HepG2 (cell line): ENCODE results near the gene NUDT22. TPM values are rescaled to one million over a fixed set of nuclear protein-coding genes. Genes with fewer than 3 reads are reported as not detected.

Experiments
- ARNT ChIP-seq: fragments of 450-650 bp; IDR thresholded peaks from 2 replicates; pipeline ENCODE4 v1.6.1; 2017
- CCDC6 ChIP-seq: sonication (generic); formaldehyde crosslinking; IDR thresholded peaks from 2 replicates; pipeline ENCODE4 v1.8.1; 2022; ENCODE audit warnings: mild to moderate bottlenecking, missing genetic modification reagents, moderate library complexity
- KDM2A ChIP-seq: sonication (generic); formaldehyde crosslinking; IDR thresholded peaks from 2 replicates; pipeline ENCODE4 v1.4.0; 2020; ENCODE audit warnings: low read depth, missing genetic modification reagents, borderline replicate concordance
- NFIC ChIP-seq: IDR thresholded peaks from 2 replicates; pipeline ENCODE4 v1.6.1; 2012; ENCODE audit warnings: mild to moderate bottlenecking, low read length, inconsistent platforms
- RBM22 ChIP-seq: fragments of 200-400 bp; formaldehyde crosslinking; optimal IDR thresholded peaks from 2 replicates; pipeline ENCODE3; 2017; ENCODE audit warnings: mild to moderate bottlenecking, low read length, moderate library complexity
- REPIN1 ChIP-seq: sonication (generic); formaldehyde crosslinking; IDR thresholded peaks from 2 replicates; pipeline ENCODE4 v1.8.0; 2022; ENCODE audit warnings: missing genetic modification reagents, low read depth, mild to moderate bottlenecking, borderline replicate concordance
- RNF2 ChIP-seq: fragments of 450-650 bp; conservative IDR thresholded peaks from 2 replicates; pipeline ENCODE4 v1.6.1; 2016; ENCODE audit warnings: low read depth
- SIN3B ChIP-seq: fragments of 150-350 bp; IDR thresholded peaks from 2 replicates; pipeline ENCODE4 v1.6.1; 2014; ENCODE audit warnings: low read length
- ZNF124 ChIP-seq: sonication (generic); formaldehyde crosslinking; IDR thresholded peaks from 2 replicates; pipeline ENCODE4 v1.4.0; 2020; ENCODE audit warnings: missing genetic modification reagents
- ZNF75D ChIP-seq: sonication (generic); formaldehyde crosslinking; IDR thresholded peaks from 2 replicates; pipeline ENCODE4 v1.8.1; 2023; ENCODE audit warnings: missing genetic modification reagents, mild to moderate bottlenecking, borderline replicate concordance
- ZZZ3 ChIP-seq: sonication (generic); formaldehyde crosslinking; IDR thresholded peaks from 2 replicates; pipeline ENCODE4 v1.4.0; 2020; ENCODE audit warnings: missing genetic modification reagents, mild to moderate bottlenecking, borderline replicate concordance
- polyA plus RNA-seq, 8 experiments: library from polyadenylated mRNA; depleted of rRNA in 3 of 8; stranded (reverse) in 7 of 8; unstranded in 1 of 8; fragments of >200 nt; fragmentation: Illumina TruSeq in 4 of 8; extraction: Trizol in 4 of 8; gene quantifications; 2 replicates each; pipeline versions ENCODE4 v1.2.1 to v1.2.3, GENCODE V29; 2011 to 2016; ENCODE audit warnings: low read depth in 4 of 8, missing spikeins in 1 of 8, mixed read lengths in 1 of 8; ENCODE audit not compliant: insufficient read depth in 1 of 8
- total RNA-seq, 5 experiments: library from RNA; depleted of rRNA; stranded (reverse); fragments of >200 nt; fragmentation: Illumina TruSeq; extraction: Trizol; gene quantifications; 2 replicates each; pipeline ENCODE4 v1.2.3, GENCODE V29; 2016; ENCODE audit warnings: low read depth in 1 of 5
- TF ChIP-seq, protein P1 (sequence below): sonication (generic); formaldehyde crosslinking; IDR thresholded peaks from 2 replicates; pipeline ENCODE4 v1.5.0; 2020; ENCODE audit warnings: mild to moderate bottlenecking, missing genetic modification reagents
- TF ChIP-seq, protein P2 (sequence below): sonication (generic); formaldehyde crosslinking; IDR thresholded peaks from 2 replicates; pipeline ENCODE4 v1.4.0; 2020; ENCODE audit warnings: missing genetic modification reagents
- TF ChIP-seq, protein P3 (sequence below): sonication (generic); formaldehyde crosslinking; conservative IDR thresholded peaks from 2 replicates; pipeline ENCODE4 v1.8.0; 2022; ENCODE audit warnings: missing genetic modification reagents
- TF ChIP-seq, protein P4 (sequence below): IDR thresholded peaks from 2 replicates; pipeline ENCODE4 v1.6.1; 2016; ENCODE audit warnings: missing compliant biosample characterization, missing genetic modification reagents, borderline replicate concordance
- TF ChIP-seq, protein P5 (sequence below): sonication (generic); formaldehyde crosslinking; IDR thresholded peaks from 2 replicates; pipeline ENCODE4 v1.8.0; 2022; ENCODE audit warnings: low read depth, missing genetic modification reagents
- TF ChIP-seq, protein P6 (sequence below): sonication (generic); formaldehyde crosslinking; IDR thresholded peaks from 2 replicates; pipeline ENCODE4 v1.4.0; 2020; ENCODE audit warnings: missing genetic modification reagents
- TF ChIP-seq, protein P7 (sequence below): sonication (generic); formaldehyde crosslinking; IDR thresholded peaks from 2 replicates; pipeline ENCODE4 v1.8.1; 2022; ENCODE audit warnings: mild to moderate bottlenecking, missing genetic modification reagents

Gene NUDT22
- total and polyA plus RNA-seq, 2 of the 13 experiments (the other 11 are each of a cell fraction or from before 2014, with no cell fraction given) = 33.5 to 39.8 TPM

DNA sequence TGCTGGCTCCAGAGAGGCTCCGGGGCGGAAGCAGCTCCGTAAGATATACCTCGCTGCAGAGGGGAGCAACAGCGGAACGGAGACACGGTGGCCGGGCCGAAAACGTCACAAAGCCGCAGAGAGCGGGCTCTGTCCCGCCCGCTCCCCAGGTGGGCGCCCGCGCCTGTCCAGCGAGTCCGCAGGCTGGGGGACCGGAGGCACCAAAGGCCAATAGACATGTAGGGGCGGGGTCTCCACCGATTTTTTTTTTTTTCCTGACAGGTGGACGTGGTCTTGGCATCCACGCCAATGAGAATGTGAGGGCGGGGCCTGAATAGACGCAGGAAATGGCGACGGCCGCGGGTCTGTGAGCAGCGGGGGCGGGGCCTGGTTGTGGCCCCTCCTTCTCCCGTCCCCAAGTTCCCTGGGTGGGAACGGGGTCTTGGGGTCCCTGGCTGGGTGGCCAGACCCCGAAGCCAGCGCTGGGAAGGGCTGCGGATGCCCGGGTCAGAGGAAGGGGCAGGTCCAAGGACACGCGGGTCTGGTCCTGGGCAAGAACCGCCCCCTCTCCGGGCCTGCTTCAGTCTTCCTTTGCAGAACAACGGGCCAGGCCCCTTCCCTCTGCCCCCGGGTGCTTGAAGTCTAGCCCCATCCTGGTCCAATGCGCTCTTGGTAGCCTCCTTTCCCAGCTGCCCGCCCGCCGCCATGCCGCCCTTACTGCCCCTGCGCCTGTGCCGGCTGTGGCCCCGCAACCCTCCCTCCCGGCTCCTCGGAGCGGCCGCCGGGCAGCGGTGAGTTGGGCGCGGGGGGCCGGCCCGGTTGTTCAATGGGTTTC, 4.3 kb downstream of the NUDT22 start, which contains the start of gene DNAJC4 (continued):
- no peak for TF ChIP-seq ZNF75D (CRISPR knock-in tag)
- no peak for TF ChIP-seq ZZZ3 (CRISPR knock-in tag)
- TF ChIP-seq, protein P1, sequence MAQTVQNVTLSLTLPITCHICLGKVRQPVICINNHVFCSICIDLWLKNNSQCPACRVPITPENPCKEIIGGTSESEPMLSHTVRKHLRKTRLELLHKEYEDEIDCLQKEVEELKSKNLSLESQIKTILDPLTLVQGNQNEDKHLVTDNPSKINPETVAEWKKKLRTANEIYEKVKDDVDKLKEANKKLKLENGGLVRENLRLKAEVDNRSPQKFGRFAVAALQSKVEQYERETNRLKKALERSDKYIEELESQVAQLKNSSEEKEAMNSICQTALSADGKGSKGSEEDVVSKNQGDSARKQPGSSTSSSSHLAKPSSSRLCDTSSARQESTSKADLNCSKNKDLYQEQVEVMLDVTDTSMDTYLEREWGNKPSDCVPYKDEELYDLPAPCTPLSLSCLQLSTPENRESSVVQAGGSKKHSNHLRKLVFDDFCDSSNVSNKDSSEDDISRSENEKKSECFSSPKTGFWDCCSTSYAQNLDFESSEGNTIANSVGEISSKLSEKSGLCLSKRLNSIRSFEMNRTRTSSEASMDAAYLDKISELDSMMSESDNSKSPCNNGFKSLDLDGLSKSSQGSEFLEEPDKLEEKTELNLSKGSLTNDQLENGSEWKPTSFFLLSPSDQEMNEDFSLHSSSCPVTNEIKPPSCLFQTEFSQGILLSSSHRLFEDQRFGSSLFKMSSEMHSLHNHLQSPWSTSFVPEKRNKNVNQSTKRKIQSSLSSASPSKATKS (CRISPR knock-in tag) = no peak
- TF ChIP-seq CCDC6 (CRISPR knock-in tag) = 0 out of 2 replicates have a peak, but pooled peaks have one; percentile 59
- TF ChIP-seq NFIC = no peak
- TF ChIP-seq, protein P2, sequence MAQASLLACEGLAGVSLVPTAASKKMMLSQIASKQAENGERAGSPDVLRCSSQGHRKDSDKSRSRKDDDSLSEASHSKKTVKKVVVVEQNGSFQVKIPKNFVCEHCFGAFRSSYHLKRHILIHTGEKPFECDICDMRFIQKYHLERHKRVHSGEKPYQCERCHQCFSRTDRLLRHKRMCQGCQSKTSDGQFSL (CRISPR knock-in tag) = no peak
- TF ChIP-seq RBM22 = no peak
- no peak for TF ChIP-seq ARNT
- peak; percentile 92 for TF ChIP-seq KDM2A (CRISPR knock-in tag)
- TF ChIP-seq, protein P3, sequence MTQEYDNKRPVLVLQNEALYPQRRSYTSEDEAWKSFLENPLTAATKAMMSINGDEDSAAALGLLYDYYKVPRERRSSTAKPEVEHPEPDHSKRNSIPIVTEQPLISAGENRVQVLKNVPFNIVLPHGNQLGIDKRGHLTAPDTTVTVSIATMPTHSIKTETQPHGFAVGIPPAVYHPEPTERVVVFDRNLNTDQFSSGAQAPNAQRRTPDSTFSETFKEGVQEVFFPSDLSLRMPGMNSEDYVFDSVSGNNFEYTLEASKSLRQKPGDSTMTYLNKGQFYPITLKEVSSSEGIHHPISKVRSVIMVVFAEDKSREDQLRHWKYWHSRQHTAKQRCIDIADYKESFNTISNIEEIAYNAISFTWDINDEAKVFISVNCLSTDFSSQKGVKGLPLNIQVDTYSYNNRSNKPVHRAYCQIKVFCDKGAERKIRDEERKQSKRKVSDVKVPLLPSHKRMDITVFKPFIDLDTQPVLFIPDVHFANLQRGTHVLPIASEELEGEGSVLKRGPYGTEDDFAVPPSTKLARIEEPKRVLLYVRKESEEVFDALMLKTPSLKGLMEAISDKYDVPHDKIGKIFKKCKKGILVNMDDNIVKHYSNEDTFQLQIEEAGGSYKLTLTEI (CRISPR knock-in tag) = no peak
- TF ChIP-seq, protein P4, sequence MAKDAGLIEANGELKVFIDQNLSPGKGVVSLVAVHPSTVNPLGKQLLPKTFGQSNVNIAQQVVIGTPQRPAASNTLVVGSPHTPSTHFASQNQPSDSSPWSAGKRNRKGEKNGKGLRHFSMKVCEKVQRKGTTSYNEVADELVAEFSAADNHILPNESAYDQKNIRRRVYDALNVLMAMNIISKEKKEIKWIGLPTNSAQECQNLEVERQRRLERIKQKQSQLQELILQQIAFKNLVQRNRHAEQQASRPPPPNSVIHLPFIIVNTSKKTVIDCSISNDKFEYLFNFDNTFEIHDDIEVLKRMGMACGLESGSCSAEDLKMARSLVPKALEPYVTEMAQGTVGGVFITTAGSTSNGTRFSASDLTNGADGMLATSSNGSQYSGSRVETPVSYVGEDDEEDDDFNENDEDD (CRISPR knock-in tag) = peak; percentile 25; the same call in 1 of the 2 replicates
- TF ChIP-seq, protein P5, sequence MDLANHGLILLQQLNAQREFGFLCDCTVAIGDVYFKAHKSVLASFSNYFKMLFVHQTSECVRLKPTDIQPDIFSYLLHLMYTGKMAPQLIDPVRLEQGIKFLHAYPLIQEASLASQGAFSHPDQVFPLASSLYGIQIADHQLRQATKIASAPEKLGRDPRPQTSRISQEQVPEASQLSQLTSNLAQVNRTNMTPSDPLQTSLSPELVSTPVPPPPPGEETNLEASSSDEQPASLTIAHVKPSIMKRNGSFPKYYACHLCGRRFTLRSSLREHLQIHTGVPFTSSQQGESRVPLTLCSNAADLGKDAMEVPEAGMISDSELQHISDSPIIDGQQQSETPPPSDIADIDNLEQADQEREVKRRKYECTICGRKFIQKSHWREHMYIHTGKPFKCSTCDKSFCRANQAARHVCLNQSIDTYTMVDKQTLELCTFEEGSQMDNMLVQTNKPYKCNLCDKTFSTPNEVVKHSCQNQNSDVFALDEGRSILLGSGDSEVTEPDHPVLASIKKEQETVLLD (CRISPR knock-in tag) = peak; percentile 49; the same call in 1 of the 2 replicates
- TF ChIP-seq, protein P6, sequence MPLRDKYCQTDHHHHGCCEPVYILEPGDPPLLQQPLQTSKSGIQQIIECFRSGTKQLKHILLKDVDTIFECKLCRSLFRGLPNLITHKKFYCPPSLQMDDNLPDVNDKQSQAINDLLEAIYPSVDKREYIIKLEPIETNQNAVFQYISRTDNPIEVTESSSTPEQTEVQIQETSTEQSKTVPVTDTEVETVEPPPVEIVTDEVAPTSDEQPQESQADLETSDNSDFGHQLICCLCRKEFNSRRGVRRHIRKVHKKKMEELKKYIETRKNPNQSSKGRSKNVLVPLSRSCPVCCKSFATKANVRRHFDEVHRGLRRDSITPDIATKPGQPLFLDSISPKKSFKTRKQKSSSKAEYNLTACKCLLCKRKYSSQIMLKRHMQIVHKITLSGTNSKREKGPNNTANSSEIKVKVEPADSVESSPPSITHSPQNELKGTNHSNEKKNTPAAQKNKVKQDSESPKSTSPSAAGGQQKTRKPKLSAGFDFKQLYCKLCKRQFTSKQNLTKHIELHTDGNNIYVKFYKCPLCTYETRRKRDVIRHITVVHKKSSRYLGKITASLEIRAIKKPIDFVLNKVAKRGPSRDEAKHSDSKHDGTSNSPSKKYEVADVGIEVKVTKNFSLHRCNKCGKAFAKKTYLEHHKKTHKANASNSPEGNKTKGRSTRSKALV (CRISPR knock-in tag) = peak; percentile 39; the same call in 1 of the 2 replicates
- TF ChIP-seq, protein P7, sequence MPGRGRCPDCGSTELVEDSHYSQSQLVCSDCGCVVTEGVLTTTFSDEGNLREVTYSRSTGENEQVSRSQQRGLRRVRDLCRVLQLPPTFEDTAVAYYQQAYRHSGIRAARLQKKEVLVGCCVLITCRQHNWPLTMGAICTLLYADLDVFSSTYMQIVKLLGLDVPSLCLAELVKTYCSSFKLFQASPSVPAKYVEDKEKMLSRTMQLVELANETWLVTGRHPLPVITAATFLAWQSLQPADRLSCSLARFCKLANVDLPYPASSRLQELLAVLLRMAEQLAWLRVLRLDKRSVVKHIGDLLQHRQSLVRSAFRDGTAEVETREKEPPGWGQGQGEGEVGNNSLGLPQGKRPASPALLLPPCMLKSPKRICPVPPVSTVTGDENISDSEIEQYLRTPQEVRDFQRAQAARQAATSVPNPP (CRISPR knock-in tag) = 0 out of 2 replicates have a peak, but pooled peaks have one; percentile 29
- TF ChIP-seq REPIN1 (CRISPR knock-in tag) = 0 out of 2 replicates have a peak, but pooled peaks have one; percentile 53
- TF ChIP-seq SIN3B = no peak
- no peak for TF ChIP-seq ZNF124 (CRISPR knock-in tag)
- TF ChIP-seq RNF2 = no peak
